MM.1S (cell line): ENCODE measurements around the gene MYH11.

ENCODE experiments used
- EZH2 ChIP-seq: fragments of 300-600 bp; sonication (generic); optimal IDR thresholded peaks from 2 replicates; pipeline ENCODE3; 2017; ENCODE audit warnings: low read depth, mild to moderate bottlenecking, antibody characterized with exemption, low read length, mixed read lengths
- TF ChIP-seq, protein P1 (sequence below): fragments of 300-600 bp; sonication (generic); IDR thresholded peaks from 2 replicates; pipeline ENCODE4 v1.5.1; 2016; ENCODE audit warnings: antibody characterized with exemption, low read length, mixed read lengths

GRCh38 chr16:15897121-15897780 lies 40.4 kb upstream of the MYH11 start:
- TF ChIP-seq, protein P1, sequence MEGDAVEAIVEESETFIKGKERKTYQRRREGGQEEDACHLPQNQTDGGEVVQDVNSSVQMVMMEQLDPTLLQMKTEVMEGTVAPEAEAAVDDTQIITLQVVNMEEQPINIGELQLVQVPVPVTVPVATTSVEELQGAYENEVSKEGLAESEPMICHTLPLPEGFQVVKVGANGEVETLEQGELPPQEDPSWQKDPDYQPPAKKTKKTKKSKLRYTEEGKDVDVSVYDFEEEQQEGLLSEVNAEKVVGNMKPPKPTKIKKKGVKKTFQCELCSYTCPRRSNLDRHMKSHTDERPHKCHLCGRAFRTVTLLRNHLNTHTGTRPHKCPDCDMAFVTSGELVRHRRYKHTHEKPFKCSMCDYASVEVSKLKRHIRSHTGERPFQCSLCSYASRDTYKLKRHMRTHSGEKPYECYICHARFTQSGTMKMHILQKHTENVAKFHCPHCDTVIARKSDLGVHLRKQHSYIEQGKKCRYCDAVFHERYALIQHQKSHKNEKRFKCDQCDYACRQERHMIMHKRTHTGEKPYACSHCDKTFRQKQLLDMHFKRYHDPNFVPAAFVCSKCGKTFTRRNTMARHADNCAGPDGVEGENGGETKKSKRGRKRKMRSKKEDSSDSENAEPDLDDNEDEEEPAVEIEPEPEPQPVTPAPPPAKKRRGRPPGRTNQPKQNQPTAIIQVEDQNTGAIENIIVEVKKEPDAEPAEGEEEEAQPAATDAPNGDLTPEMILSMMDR = no peak
- TF ChIP-seq EZH2 = no peak
